H1 (cell line): ENCODE results near the gene TFF2. TPM values are rescaled to one million over a fixed set of nuclear protein-coding genes. Genes with fewer than 3 reads are reported as not detected.

Experiments
- EP300 ChIP-seq, 2 experiments: IDR thresholded peaks; 1 replicate in 1 of 2; 2 replicates in 1 of 2; pipeline ENCODE4 v1.6.1; 2011 to 2012; ENCODE audit warnings: low read depth in 2 of 2, low read length in 2 of 2, mild to moderate bottlenecking in 2 of 2, borderline replicate concordance in 1 of 2, inconsistent platforms in 1 of 2, moderate library complexity in 1 of 2
- RAD21 ChIP-seq, 2 experiments: IDR thresholded peaks in 1 of 2; conservative IDR thresholded peaks in 1 of 2; 2 replicates each; pipeline ENCODE4 v1.6.1; 2011; ENCODE audit warnings: low read depth in 2 of 2, low read length in 2 of 2, improper control_type of control experiment in 1 of 2, inconsistent platforms in 1 of 2, mild to moderate bottlenecking in 1 of 2, moderate library complexity in 1 of 2
- SIN3A ChIP-seq, 2 experiments: IDR thresholded peaks in 1 of 2; conservative IDR thresholded peaks in 1 of 2; 2 replicates each; pipeline ENCODE4 v1.6.1; 2011 to 2012; ENCODE audit warnings: low read length in 2 of 2, improper control_type of control experiment in 1 of 2, low read depth in 1 of 2, mild to moderate bottlenecking in 1 of 2
- polyA plus RNA-seq, 7 experiments: library from polyadenylated mRNA; depleted of rRNA in 3 of 7; stranded (reverse) in 5 of 7; unstranded in 2 of 7; fragments of >200 nt in 5 of 7; fragments of 200-250 nt in 2 of 7; gene quantifications; 1 replicate in 5 of 7; 2 replicates in 1 of 7; 4 replicates in 1 of 7; pipeline versions ENCODE4 v1.2.1 to v1.2.3, GENCODE V29; 2011 to 2013; ENCODE audit warnings: missing spikeins in 2 of 7, mixed read lengths in 2 of 7
- total RNA-seq: library from RNA; stranded (reverse); fragmentation: NEBNext Ultra II Directional; extraction: Animal tissue kit (Norgen Biotek cat#: 25700); gene quantifications from 2 replicates; pipeline ENCODE4 v1.2.1, GENCODE V29; 2021

TFF2 gene
- total and polyA plus RNA-seq, 2 of the 8 experiments (the other 6 are each of a cell fraction or from before 2014, with no cell fraction given): not detected

- no peak for TF ChIP-seq EP300 (IDR thresholded peaks at IDR 0.05; ENCODE audit: borderline replicate concordance in 1 of 2, low read depth in 2 of 2, low read length in 2 of 2)
- TF ChIP-seq RAD21 (IDR thresholded peaks at IDR 0.05 in 1 of 2, conservative IDR thresholded peaks at IDR 0.05 in 1 of 2; ENCODE audit: low read depth in 2 of 2, low read length in 2 of 2): no peak
- no peak for TF ChIP-seq SIN3A (conservative IDR thresholded peaks at IDR 0.05 in 1 of 2, IDR thresholded peaks at IDR 0.05 in 1 of 2; ENCODE audit: low read depth in 1 of 2, low read length in 2 of 2)
Measured at GRCh38 chr21:42324896-42325295, 25.9 kb downstream of the TFF2 start (continued).
